SU-DHL-6 (cell line): Measurements from ENCODE around the gene RHBDD2.

Experiments
- CTCF ChIP-seq: fragments of 200-600 bp; sonication (generic); IDR thresholded peaks from one replicate; pipeline ENCODE4 v1.5.1; 2017; ENCODE audit warnings: antibody characterized with exemption, mild to moderate bottlenecking, low read length, moderate library complexity; ENCODE audit not compliant: insufficient read depth, poor library complexity, severe bottlenecking
- EZH2phosphoT487 ChIP-seq: fragments of 200-600 bp; sonication (generic), shearing (Covaris generic); conservative IDR thresholded peaks from 2 replicates; pipeline ENCODE4 v1.6.1; 2018; ENCODE audit warnings: mild to moderate bottlenecking, antibody characterized with exemption, low read length, moderate library complexity, mixed read lengths

DNA sequence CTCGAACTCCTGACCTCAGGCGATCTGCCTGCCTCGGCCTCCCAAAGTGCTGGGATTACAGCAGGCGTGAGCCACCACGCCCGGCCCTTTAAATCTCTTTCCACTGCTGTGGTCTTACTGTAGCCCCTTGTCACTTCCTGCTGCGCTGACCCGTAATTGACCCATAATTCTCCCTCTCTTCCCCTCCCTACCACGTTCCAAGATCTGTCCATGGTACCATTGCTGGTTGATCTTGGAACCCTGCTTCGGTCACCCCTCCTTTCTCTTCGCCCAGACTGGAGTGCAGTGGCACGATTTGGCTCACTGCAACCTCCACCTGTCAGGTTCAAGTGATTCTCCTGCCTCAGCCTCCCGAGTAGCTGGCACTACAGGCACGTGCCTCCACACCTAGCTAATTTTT, 42.6 kb downstream of the RHBDD2 start:
- TF ChIP-seq CTCF = no peak
- no peak for TF ChIP-seq EZH2phosphoT487
